SK-N-SH (cell line): ENCODE results near the gene ANAPC2. TPM values are rescaled to one million over a fixed set of nuclear protein-coding genes. Genes with fewer than 3 reads are reported as not detected.

Experiments used
- CTCF ChIA-PET: fragments of 300-600, 350-600 bp; formaldehyde crosslinking; extraction: SDS; loops from one replicate; lab custom pipeline; 2021; lab: Yijun Ruan, JAX
- POLR2A ChIA-PET: fragments of 350-600 bp; sonication (Branson Sonifier 250); formaldehyde crosslinking; extraction: SDS; loops from one replicate; lab custom pipeline; 2020; ENCODE audit warnings: antibody characterized with exemption, inconsistent platforms; lab: Yijun Ruan, JAX
- DNase-seq: peaks from one replicate; pipeline ENCODE4 v3.0.0; 2012
- H2AFZ ChIP-seq: fragments of 200-600 bp; sonication (generic); 2 replicates; pipeline ENCODE4 v1.8.1; 2016; ENCODE audit warnings: antibody characterized with exemption, mild to moderate bottlenecking, low read depth
- H3F3A ChIP-seq: fragments of 200-600 bp; sonication (generic); replicated peaks from 2 replicates; pipeline ENCODE3; 2016; ENCODE audit warnings: antibody characterized with exemption, mild to moderate bottlenecking; ENCODE audit not compliant: insufficient read depth
- H3K27ac ChIP-seq, 2 experiments: fragments of 200-500 bp in 1 of 2; fragments of 200-600 bp in 1 of 2; sonication (Bioruptor generic) in 1 of 2; sonication (generic), shearing (Covaris generic) in 1 of 2; 2 replicates each; pipeline versions ENCODE4 v1.5.1 to v1.6.1; 2014 to 2016; ENCODE audit warnings: low read depth in 2 of 2, inconsistent platforms in 1 of 2, low read length in 1 of 2, mild to moderate bottlenecking in 1 of 2, mixed read lengths in 1 of 2
- H3K27me3 ChIP-seq: fragments of 200-600 bp; sonication (generic), shearing (Covaris generic); 2 replicates; pipeline ENCODE4 v1.6.1; 2016; ENCODE audit warnings: mixed run types; ENCODE audit not compliant: insufficient read depth
- H3K36me3 ChIP-seq, 2 experiments: fragments of 200-500 bp in 1 of 2; fragments of 200-600 bp in 1 of 2; sonication (Bioruptor generic) in 1 of 2; sonication (generic) in 1 of 2; replicated peaks in 1 of 2; 2 replicates each; pipeline versions ENCODE3 to v1.5.1; 2014 to 2016; ENCODE audit warnings: low read length in 1 of 2, mild to moderate bottlenecking in 1 of 2; ENCODE audit not compliant: insufficient read depth in 2 of 2, control insufficient read depth in 1 of 2
- H3K4me1 ChIP-seq, 2 experiments: fragments of 200-500 bp in 1 of 2; fragments of 200-600 bp in 1 of 2; sonication (Bioruptor generic) in 1 of 2; sonication (generic), shearing (Covaris generic) in 1 of 2; 2 replicates each; pipeline versions ENCODE4 v1.5.1 to v1.6.1; 2014 to 2016; ENCODE audit warnings: low read depth in 1 of 2, low read length in 1 of 2, mixed run types in 1 of 2; ENCODE audit not compliant: insufficient read depth in 2 of 2, control insufficient read depth in 1 of 2
- H3K4me2 ChIP-seq: fragments of 200-600 bp; sonication (generic), shearing (Covaris generic); 2 replicates; pipeline ENCODE4 v1.6.1; 2017; ENCODE audit warnings: mixed run types
- H3K4me3 ChIP-seq, 2 experiments: fragments of 200-500 bp in 1 of 2; fragments of 200-600 bp in 1 of 2; sonication (Bioruptor generic) in 1 of 2; sonication (generic), shearing (Covaris generic) in 1 of 2; 2 replicates each; pipeline versions ENCODE4 v1.5.1 to v1.8.1; 2014 to 2016; ENCODE audit warnings: low read depth in 2 of 2, inconsistent platforms in 1 of 2, low read length in 1 of 2, mild to moderate bottlenecking in 1 of 2, mixed read lengths in 1 of 2, moderate library complexity in 1 of 2
- H3K79me2 ChIP-seq: fragments of 200-600 bp; sonication (generic); 2 replicates; pipeline ENCODE4 v1.8.1; 2017; ENCODE audit warnings: mild to moderate bottlenecking; ENCODE audit not compliant: insufficient read depth
- H3K9ac ChIP-seq: fragments of 200-600 bp; sonication (generic); 2 replicates; pipeline ENCODE4 v1.6.1; 2017; ENCODE audit warnings: mixed run types
- H3K9me2 ChIP-seq: fragments of 200-600 bp; sonication (generic); 2 replicates; pipeline ENCODE4 v1.6.1; 2017; ENCODE audit warnings: mixed run types
- H3K9me3 ChIP-seq: fragments of 200-600 bp; sonication (generic); 2 replicates; pipeline ENCODE4 v1.6.1; 2017; ENCODE audit warnings: mixed run types, mild to moderate bottlenecking, moderate library complexity
- H4K20me1 ChIP-seq: fragments of 200-600 bp; sonication (generic); 2 replicates; pipeline ENCODE4 v1.6.1; 2017; ENCODE audit warnings: mild to moderate bottlenecking, mixed run types; ENCODE audit not compliant: insufficient read depth
- EZH2phosphoT487 ChIP-seq: fragments of 200-600 bp; sonication (generic); IDR thresholded peaks from 2 replicates; pipeline ENCODE4 v1.6.1; 2017; ENCODE audit warnings: low read depth, mixed run types, mild to moderate bottlenecking, antibody characterized with exemption, moderate library complexity, borderline replicate concordance
- FOXJ3 ChIP-seq: sonication (generic); formaldehyde crosslinking; IDR thresholded peaks from 2 replicates; pipeline ENCODE4 v1.5.1; 2020; ENCODE audit warnings: mild to moderate bottlenecking, missing genetic modification reagents
- FOXM1 ChIP-seq: IDR thresholded peaks from 2 replicates; pipeline ENCODE4 v1.4.0; 2012; ENCODE audit warnings: low read depth, mild to moderate bottlenecking
- IRF3 ChIP-seq: fragments of 150-350 bp; IDR thresholded peaks from 2 replicates; pipeline ENCODE4 v1.6.1; 2016; ENCODE audit warnings: mild to moderate bottlenecking, low read depth, low read length
- JUND ChIP-seq: IDR thresholded peaks from 2 replicates; pipeline ENCODE4 v1.4.0; 2012
- MEF2A ChIP-seq: IDR thresholded peaks from 2 replicates; pipeline ENCODE4 v1.4.0; 2012; ENCODE audit warnings: low read depth, borderline replicate concordance
- PBX3 ChIP-seq: IDR thresholded peaks from 2 replicates; pipeline ENCODE4; 2012
- RFX5 ChIP-seq: IDR thresholded peaks from 2 replicates; pipeline ENCODE4 v1.6.1; 2012; ENCODE audit warnings: mild to moderate bottlenecking, improper control_type of control experiment, low read length
- SIN3A ChIP-seq: IDR thresholded peaks from 2 replicates; pipeline ENCODE4 v1.6.1; 2012; ENCODE audit warnings: low read depth, mild to moderate bottlenecking, low read length, moderate library complexity, borderline replicate concordance
- WGBS: methylation state at CpG from one replicate; pipeline ENCODE4 v1.1.6; 2017; ENCODE audit warnings: low lambda C conversion rate; 5-methylcytosine and 5-hydroxymethylcytosine counted together
- polyA plus RNA-seq, 3 experiments: library from polyadenylated mRNA; depleted of rRNA; stranded (reverse); fragments of >200 nt; gene quantifications; 2 replicates each; pipeline ENCODE4 v1.2.3, GENCODE V29; 2012

Gene ANAPC2
- polyA plus RNA-seq, 1 of the 3 experiments (the other 2 are of a cell fraction), result 35.1 TPM

- TF ChIP-seq IRF3, result no peak
These were observed 5.5 kb downstream of the ANAPC2 start (continued) for GRCh38 chr9:137182836-137183235.

GRCh38 chr9:137181680-137182079 is 6.7 kb downstream of the ANAPC2 start:
- TF ChIP-seq MEF2A, result no peak
- no peak for TF ChIP-seq SIN3A
- Histone ChIP-seq H3K4me2 (no peak overlapping the region), H3K9me2 (no peaks in the 10 kb centered on the region), H3K9ac (no peak overlapping the region), H3K4me1 (peaks cover 1 to 10% of the 10 kb centered on the region in 2 experiments; a peak in 1 of 4 replicates), H3K27me3 (no peaks in the 10 kb centered on the region), H3K36me3 (peaks cover 0 to 67% of the 10 kb centered on the region in 2 experiments), H3K27ac (no peak overlapping the region), H2AFZ (no peak overlapping the region), H3K4me3 (no peak overlapping the region), H3K79me2 (peaks cover 8% of the 10 kb centered on the region), H3K9me3 (no peaks in the 10 kb centered on the region), H3F3A (no peaks in the 10 kb centered on the region), H4K20me1 (no peaks in the 10 kb centered on the region)
- DNase-seq, result no peak
- ChIA-PET POLR2A (interaction anchor here (0.6 kb wide), 1 partner anchor 52 kb away, joined by 3 read pairs; no protein-coding TSS in a partner anchor), CTCF (interaction anchor here (0.9 to 1.7 kb wide), 3 partner anchors 26 to 55 kb away, joined by 3 to 5 read pairs (median 3); no protein-coding TSS in a partner anchor)
- WGBS, result 92% methylated on average over 14 of the region's 22 CpGs

GRCh38 chr9:137180491-137180890 is 7.9 kb downstream of the ANAPC2 start:
- Histone ChIP-seq H3K27me3 (no peaks in the 10 kb centered on the region), H3K9me2 (no peaks in the 10 kb centered on the region), H3K4me2 (no peak overlapping the region), H3K79me2 (no peaks in the 10 kb centered on the region), H3K4me3 (no peak overlapping the region), H3K4me1 (peaks cover 0 to 2% of the 10 kb centered on the region in 2 experiments; a peak in 1 of 4 replicates), H2AFZ (no peak overlapping the region), H3K9me3 (no peaks in the 10 kb centered on the region), H3K36me3 (peaks cover 0 to 61% of the 10 kb centered on the region in 2 experiments), H3K27ac (no peak overlapping the region), H3F3A (no peaks in the 10 kb centered on the region), H4K20me1 (no peaks in the 10 kb centered on the region), H3K9ac (no peak overlapping the region)
- TF ChIP-seq SIN3A, result no peak
- TF ChIP-seq PBX3, result no peak
- no peak for TF ChIP-seq FOXM1
- TF ChIP-seq JUND, result no peak
- TF ChIP-seq RFX5, result no peak
- no peak for TF ChIP-seq FOXJ3
- TF ChIP-seq EZH2phosphoT487, result no peak
- 90% methylated on average over 5 of the region's 20 CpGs for WGBS
- ChIA-PET CTCF (interaction anchor here (1.7 kb wide), 1 partner anchor 56 kb away, joined by 5 read pairs; no protein-coding TSS in a partner anchor), POLR2A (interaction anchor here (0.7 kb wide), 1 partner anchor 9 kb away, joined by 3 read pairs; no protein-coding TSS in a partner anchor)
- no peak for DNase-seq
